GM23338 (cell line): ENCODE results near the gene SH3D19. TPM values are rescaled to one million over a fixed set of nuclear protein-coding genes. Genes with fewer than 3 reads are reported as not detected.

ENCODE experiments used
- ATAC-seq: fragments of 200-7000 bp; cut with Tn5 transposase; 3 replicates; pipeline ENCODE4 v1.9.1; 2020
- DNase-seq: peaks from one replicate; pipeline ENCODE4 v3.0.0-alpha.2; 2015; ENCODE audit warnings: low spot score
- H2AFZ ChIP-seq: fragments of 200-600 bp; sonication (generic); 2 replicates; pipeline ENCODE4 v1.8.0; 2016; ENCODE audit warnings: antibody characterized with exemption, mild to moderate bottlenecking, moderate library complexity
- H3F3A ChIP-seq: fragments of 200-600 bp; sonication (generic); replicated peaks from 2 replicates; pipeline ENCODE4 v1.8.0; 2017; ENCODE audit warnings: antibody characterized with exemption, mixed run types, low read depth
- H3K27ac ChIP-seq: fragments of 200-600 bp; sonication (generic); 2 replicates; pipeline ENCODE4 v1.6.1; 2016; ENCODE audit warnings: low read depth
- H3K27me3 ChIP-seq: fragments of 200-600 bp; sonication (generic); 2 replicates; pipeline ENCODE4 v1.8.0; 2016; ENCODE audit warnings: mild to moderate bottlenecking, mixed run types, moderate library complexity; ENCODE audit not compliant: insufficient read depth
- H3K36me3 ChIP-seq: fragments of 200-600 bp; sonication (generic); 2 replicates; pipeline ENCODE4 v1.8.0; 2016; ENCODE audit warnings: mild to moderate bottlenecking; ENCODE audit not compliant: insufficient read depth
- H3K4me1 ChIP-seq: fragments of 200-600 bp; sonication (generic); 2 replicates; pipeline ENCODE4 v1.8.0; 2016; ENCODE audit warnings: mild to moderate bottlenecking, moderate library complexity; ENCODE audit not compliant: insufficient read depth
- H3K4me2 ChIP-seq: fragments of 200-600 bp; sonication (generic); 2 replicates; pipeline ENCODE4 v1.7.1; 2017; ENCODE audit warnings: mixed run types
- H3K4me3 ChIP-seq: fragments of 200-600 bp; sonication (generic); 2 replicates; pipeline ENCODE4 v1.6.1; 2016; ENCODE audit warnings: mixed run types
- H3K79me2 ChIP-seq: fragments of 200-600 bp; sonication (generic); replicated peaks from 2 replicates; pipeline ENCODE4 v1.8.0; 2017; ENCODE audit warnings: mild to moderate bottlenecking; ENCODE audit not compliant: insufficient read depth
- H3K9me2 ChIP-seq: fragments of 200-600 bp; sonication (generic); 2 replicates; pipeline ENCODE4 v1.8.0; 2017; ENCODE audit not compliant: insufficient read depth
- H4K20me1 ChIP-seq: fragments of 200-600 bp; sonication (generic); replicated peaks from 2 replicates; pipeline ENCODE4 v1.8.0; 2017; ENCODE audit warnings: mild to moderate bottlenecking; ENCODE audit not compliant: insufficient read depth
- H3K27ac Mint-ChIP-seq: 2 replicates; pipeline ENCODE4 v1.8.0; 2020; ENCODE audit warnings: inconsistent platforms, mild to moderate bottlenecking, moderate library complexity, mixed read lengths
- H3K27me3 Mint-ChIP-seq: 3 replicates; pipeline ENCODE4 v1.8.0; 2022; ENCODE audit warnings: low read depth, mild to moderate bottlenecking, moderate library complexity, mixed read lengths, inconsistent platforms; ENCODE audit not compliant: insufficient read depth, poor library complexity
- H3K36me3 Mint-ChIP-seq: 3 replicates; pipeline ENCODE4 v1.8.0; 2021; ENCODE audit warnings: low read depth, mild to moderate bottlenecking, inconsistent platforms, moderate library complexity, mixed read lengths
- H3K4me1 Mint-ChIP-seq: 3 replicates; pipeline ENCODE4 v1.8.0; 2020; ENCODE audit warnings: mild to moderate bottlenecking, inconsistent platforms, mixed read lengths
- H3K4me3 Mint-ChIP-seq: 3 replicates; pipeline ENCODE4 v1.8.0; 2021; ENCODE audit warnings: moderate library complexity, mild to moderate bottlenecking, inconsistent platforms, mixed read lengths
- H3K9me3 Mint-ChIP-seq: 3 replicates; pipeline ENCODE4 v1.8.0; 2020; ENCODE audit warnings: moderate library complexity, mild to moderate bottlenecking, inconsistent platforms, mixed read lengths
- CREB1 ChIP-seq: fragments of 250-450 bp; sonication (Bioruptor Pico); IDR thresholded peaks from 2 replicates; pipeline ENCODE4 v1.5.0; 2020; ENCODE audit warnings: low read depth, mild to moderate bottlenecking, moderate library complexity
- ETS1 ChIP-seq: IDR thresholded peaks from 2 replicates; pipeline ENCODE4 v1.6.1; 2016; ENCODE audit warnings: antibody characterized with exemption
- EZH2 ChIP-seq: fragments of 200-600 bp; sonication (generic); IDR thresholded peaks from one replicate; pipeline ENCODE4 v1.8.0; 2017; ENCODE audit warnings: antibody characterized with exemption, mild to moderate bottlenecking, low read depth; ENCODE audit not compliant: unreplicated experiment
- NANOG ChIP-seq: IDR thresholded peaks from 2 replicates; pipeline ENCODE4 v1.6.1; 2016; ENCODE audit warnings: antibody characterized with exemption, borderline replicate concordance
- POLR2AphosphoS5 ChIP-seq: IDR thresholded peaks from 2 replicates; pipeline ENCODE4 v1.6.1; 2016; ENCODE audit warnings: antibody characterized with exemption, low read depth
- REST ChIP-seq: IDR thresholded peaks from one replicate; pipeline ENCODE4 v1.6.1; 2018; ENCODE audit warnings: antibody characterized with exemption; ENCODE audit not compliant: unreplicated experiment
- ZNF114 ChIP-seq: fragments of 250-450 bp; sonication (Bioruptor Pico); IDR thresholded peaks from 2 replicates; pipeline ENCODE4 v1.5.0; 2020; ENCODE audit warnings: mild to moderate bottlenecking, moderate library complexity
- polyA plus RNA-seq: library from polyadenylated mRNA; unstranded; fragments of >200 nt; fragmentation: Nextera tagmentation; extraction: Ambion mirVana; gene quantifications from 2 replicates; pipeline ENCODE4 v1.2.1, GENCODE V29; 2016
- total RNA-seq: library from RNA; depleted of rRNA; stranded (reverse); fragments of >200 nt; shearing (Covaris generic); gene quantifications from 2 replicates; pipeline ENCODE4 v1.2.3, GENCODE V29; 2014
- TF ChIP-seq, protein P1 (sequence below): fragments of 250-450 bp; sonication (Bioruptor Pico); IDR thresholded peaks from 2 replicates; pipeline ENCODE4 v1.5.0; 2020; ENCODE audit warnings: mild to moderate bottlenecking, moderate library complexity

Gene SH3D19
- total and polyA plus RNA-seq, 2 experiments from 2014 or later = 25.3 to 57.4 TPM

- no peaks in the 10 kb centered on the region for H3K27me3 ChIP-seq
- H3F3A ChIP-seq = no peaks in the 10 kb centered on the region
- Mint-ChIP-seq H3K27ac (no peak overlapping the region), H3K4me3 (no peak overlapping the region), H3K4me1 (peaks cover 11% of the 10 kb centered on the region), H3K9me3 (peaks cover 8% of the 10 kb centered on the region), H3K27me3 (peaks cover 2% of the 10 kb centered on the region), H3K36me3 (peaks cover 22% of the 10 kb centered on the region)
- H3K36me3 ChIP-seq = no peaks in the 10 kb centered on the region
- no peak for DNase-seq
- TF ChIP-seq POLR2AphosphoS5 (no peak), CREB1 (CRISPR knock-in tag) (no peak), ETS1 (no peak), NANOG (no peak), EZH2 (no peak), REST (no peak), ZNF114 (no peak)
- TF ChIP-seq, protein P1, sequence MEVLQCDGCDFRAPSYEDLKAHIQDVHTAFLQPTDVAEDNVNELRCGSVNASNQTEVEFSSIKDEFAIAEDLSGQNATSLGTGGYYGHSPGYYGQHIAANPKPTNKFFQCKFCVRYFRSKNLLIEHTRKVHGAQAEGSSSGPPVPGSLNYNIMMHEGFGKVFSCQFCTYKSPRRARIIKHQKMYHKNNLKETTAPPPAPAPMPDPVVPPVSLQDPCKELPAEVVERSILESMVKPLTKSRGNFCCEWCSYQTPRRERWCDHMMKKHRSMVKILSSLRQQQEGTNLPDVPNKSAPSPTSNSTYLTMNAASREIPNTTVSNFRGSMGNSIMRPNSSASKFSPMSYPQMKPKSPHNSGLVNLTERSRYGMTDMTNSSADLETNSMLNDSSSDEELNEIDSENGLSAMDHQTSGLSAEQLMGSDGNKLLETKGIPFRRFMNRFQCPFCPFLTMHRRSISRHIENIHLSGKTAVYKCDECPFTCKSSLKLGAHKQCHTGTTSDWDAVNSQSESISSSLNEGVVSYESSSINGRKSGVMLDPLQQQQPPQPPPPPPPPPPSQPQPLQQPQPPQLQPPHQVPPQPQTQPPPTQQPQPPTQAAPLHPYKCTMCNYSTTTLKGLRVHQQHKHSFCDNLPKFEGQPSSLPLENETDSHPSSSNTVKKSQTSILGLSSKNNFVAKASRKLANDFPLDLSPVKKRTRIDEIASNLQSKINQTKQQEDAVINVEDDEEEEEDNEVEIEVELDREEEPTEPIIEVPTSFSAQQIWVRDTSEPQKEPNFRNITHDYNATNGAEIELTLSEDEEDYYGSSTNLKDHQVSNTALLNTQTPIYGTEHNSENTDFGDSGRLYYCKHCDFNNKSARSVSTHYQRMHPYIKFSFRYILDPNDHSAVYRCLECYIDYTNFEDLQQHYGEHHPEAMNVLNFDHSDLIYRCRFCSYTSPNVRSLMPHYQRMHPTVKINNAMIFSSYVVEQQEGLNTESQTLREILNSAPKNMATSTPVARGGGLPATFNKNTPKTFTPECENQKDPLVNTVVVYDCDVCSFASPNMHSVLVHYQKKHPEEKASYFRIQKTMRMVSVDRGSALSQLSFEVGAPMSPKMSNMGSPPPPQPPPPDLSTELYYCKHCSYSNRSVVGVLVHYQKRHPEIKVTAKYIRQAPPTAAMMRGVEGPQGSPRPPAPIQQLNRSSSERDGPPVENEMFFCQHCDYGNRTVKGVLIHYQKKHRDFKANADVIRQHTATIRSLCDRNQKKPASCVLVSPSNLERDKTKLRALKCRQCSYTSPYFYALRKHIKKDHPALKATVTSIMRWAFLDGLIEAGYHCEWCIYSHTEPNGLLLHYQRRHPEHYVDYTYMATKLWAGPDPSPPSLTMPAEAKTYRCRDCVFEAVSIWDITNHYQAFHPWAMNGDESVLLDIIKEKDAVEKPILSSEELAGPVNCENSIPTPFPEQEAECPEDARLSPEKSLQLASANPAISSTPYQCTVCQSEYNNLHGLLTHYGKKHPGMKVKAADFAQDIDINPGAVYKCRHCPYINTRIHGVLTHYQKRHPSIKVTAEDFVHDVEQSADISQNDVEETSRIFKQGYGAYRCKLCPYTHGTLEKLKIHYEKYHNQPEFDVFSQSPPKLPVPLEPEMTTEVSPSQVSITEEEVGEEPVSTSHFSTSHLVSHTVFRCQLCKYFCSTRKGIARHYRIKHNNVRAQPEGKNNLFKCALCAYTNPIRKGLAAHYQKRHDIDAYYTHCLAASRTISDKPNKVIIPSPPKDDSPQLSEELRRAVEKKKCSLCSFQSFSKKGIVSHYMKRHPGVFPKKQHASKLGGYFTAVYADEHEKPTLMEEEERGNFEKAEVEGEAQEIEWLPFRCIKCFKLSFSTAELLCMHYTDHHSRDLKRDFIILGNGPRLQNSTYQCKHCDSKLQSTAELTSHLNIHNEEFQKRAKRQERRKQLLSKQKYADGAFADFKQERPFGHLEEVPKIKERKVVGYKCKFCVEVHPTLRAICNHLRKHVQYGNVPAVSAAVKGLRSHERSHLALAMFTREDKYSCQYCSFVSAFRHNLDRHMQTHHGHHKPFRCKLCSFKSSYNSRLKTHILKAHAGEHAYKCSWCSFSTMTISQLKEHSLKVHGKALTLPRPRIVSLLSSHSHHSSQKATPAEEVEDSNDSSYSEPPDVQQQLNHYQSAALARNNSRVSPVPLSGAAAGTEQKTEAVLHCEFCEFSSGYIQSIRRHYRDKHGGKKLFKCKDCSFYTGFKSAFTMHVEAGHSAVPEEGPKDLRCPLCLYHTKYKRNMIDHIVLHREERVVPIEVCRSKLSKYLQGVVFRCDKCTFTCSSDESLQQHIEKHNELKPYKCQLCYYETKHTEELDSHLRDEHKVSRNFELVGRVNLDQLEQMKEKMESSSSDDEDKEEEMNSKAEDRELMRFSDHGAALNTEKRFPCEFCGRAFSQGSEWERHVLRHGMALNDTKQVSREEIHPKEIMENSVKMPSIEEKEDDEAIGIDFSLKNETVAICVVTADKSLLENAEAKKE = no peak
- no peaks in the 10 kb centered on the region for H3K9me2 ChIP-seq
- H4K20me1 ChIP-seq = no peaks in the 10 kb centered on the region
- no peak overlapping the region for H2AFZ ChIP-seq
- H3K4me2 ChIP-seq = no peak overlapping the region
- peaks cover 8% of the 10 kb centered on the region for H3K4me1 ChIP-seq
- H3K79me2 ChIP-seq = peaks cover 8% of the 10 kb centered on the region; the same call in 1 of the 2 replicates
- H3K4me3 ChIP-seq = no peak overlapping the region
- ATAC-seq = no peak
- no peak overlapping the region for H3K27ac ChIP-seq
Measured at GRCh38 chr4:151217326-151217725, 108.1 kb downstream of the SH3D19 start.
